A549 treated with RU486 at 1 μM for 4 hours (cell line): ENCODE measurements around the gene MSH2. TPM values are rescaled to one million over a fixed set of nuclear protein-coding genes. Genes with fewer than 3 reads are reported as not detected.

Experiments used
- total RNA-seq: library from RNA; stranded (reverse); fragments of 200-300 nt; extraction: Qiagen RNA extraction; gene quantifications from 5 replicates; pipeline ENCODE4 v1.2.3, GENCODE V29; 2022; ENCODE audit warnings: low read depth

The MSH2 gene
- total RNA-seq = 27.2 to 54.5 TPM (median 43.6 TPM) in 5 replicates

DNA sequence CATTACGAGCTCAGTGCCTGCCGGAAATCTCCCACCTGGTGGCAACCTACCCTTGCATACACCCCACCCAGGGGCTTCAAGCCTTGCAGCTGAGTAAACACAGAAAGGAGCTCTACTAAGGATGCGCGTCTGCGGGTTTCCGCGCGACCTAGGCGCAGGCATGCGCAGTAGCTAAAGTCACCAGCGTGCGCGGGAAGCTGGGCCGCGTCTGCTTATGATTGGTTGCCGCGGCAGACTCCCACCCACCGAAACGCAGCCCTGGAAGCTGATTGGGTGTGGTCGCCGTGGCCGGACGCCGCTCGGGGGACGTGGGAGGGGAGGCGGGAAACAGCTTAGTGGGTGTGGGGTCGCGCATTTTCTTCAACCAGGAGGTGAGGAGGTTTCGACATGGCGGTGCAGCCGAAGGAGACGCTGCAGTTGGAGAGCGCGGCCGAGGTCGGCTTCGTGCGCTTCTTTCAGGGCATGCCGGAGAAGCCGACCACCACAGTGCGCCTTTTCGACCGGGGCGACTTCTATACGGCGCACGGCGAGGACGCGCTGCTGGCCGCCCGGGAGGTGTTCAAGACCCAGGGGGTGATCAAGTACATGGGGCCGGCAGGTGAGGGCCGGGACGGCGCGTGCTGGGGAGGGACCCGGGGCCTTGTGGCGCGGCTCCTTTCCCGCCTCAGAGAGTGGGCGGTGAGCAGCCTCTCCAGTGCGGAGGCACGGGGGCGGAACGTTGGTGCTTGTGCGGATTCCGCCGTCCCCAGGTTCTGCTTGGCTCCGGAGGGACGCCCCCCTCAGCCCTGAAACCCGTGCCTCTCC lies at the start of gene MSH2:
Gene MSH2 (plus strand): TSS at position 352 of the 804 bp plus-strand sequence. CDS start 36 bp downstream, at position 388.

Other genes starting within 250 kb of the MSH2 start
- gene STPG4, start 247.8 kb upstream of the MSH2 start, total RNA-seq = 0.10 to 0.17 TPM in 2 of 5 replicates, not detected in the others
- 883 to 1,280 TPM (median 984 TPM) in 5 replicates for gene CALM2, start 226.6 kb upstream of the MSH2 start, total RNA-seq
- gene EPCAM, start 33.8 kb upstream of the MSH2 start, total RNA-seq = 3.2 to 5.4 TPM (median 4.8 TPM) in 5 replicates
- gene KCNK12, start 167.8 kb downstream of the MSH2 start, total RNA-seq = 0.02 to 0.08 TPM (median 0.02 TPM) in 4 of 5 replicates, not detected in the other